ENCODE results near the gene FBXO11. TPM values are rescaled to one million over a fixed set of nuclear protein-coding genes. Genes with fewer than 3 reads are reported as not detected.

Gene FBXO11
- total and polyA plus RNA-seq, 2 of the 4 experiments (the other 2 are of a cell fraction): 27.1 to 29.6 TPM

DNA sequence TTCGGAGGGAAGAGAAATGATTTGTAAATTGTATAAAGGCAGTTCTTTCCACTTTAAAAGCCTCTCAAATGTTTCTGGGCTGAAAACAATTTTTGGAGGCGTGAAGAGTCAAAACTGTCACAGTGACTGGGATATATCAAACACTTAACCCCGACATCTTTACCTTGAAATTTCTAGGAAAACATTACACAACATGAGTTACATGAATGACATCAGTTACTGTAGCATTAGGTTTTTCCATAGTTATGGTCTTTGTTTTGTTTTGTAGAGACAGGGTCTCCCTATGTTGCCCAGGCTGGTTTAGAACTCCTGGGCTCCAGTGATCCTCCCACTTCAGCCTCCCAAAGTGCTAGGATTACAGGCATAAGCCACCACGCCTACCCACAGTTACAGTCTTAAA is 97.7 kb downstream of the FBXO11 start:
- H3K9me1 ChIP-seq (ENCODE audit: insufficient read depth, low read length): no peaks in the 10 kb centered on the region
- H3K79me1 ChIP-seq (ENCODE audit: low read depth in 1 of 2, low read length in 2 of 2): peaks cover 10 to 12% of the 10 kb centered on the region in 2 experiments
- no peak overlapping the region for H3K27ac ChIP-seq (ENCODE audit: insufficient read depth, low read length)
- H2BK5ac ChIP-seq (ENCODE audit: low read depth, low read length, poor library complexity, severe bottlenecking): no peak overlapping the region
- no peak overlapping the region for H3K14ac ChIP-seq (replicated peaks; ENCODE audit: low read depth, low read length)
- H4K5ac ChIP-seq (ENCODE audit: low read depth, low read length): no peak overlapping the region
- H4K20me1 ChIP-seq (ENCODE audit: insufficient read depth, low read length): peaks cover 9% of the 10 kb centered on the region; the same call in 1 of the 2 replicates
- H3K4me2 ChIP-seq (ENCODE audit: low read depth, low read length): no peak overlapping the region
- no peak overlapping the region for H2AFZ ChIP-seq (replicated peaks; ENCODE audit: low read length, poor library complexity)
- no peak overlapping the region for H3K56ac ChIP-seq (ENCODE audit: extremely low read depth, insufficient read depth, low read length)
- peaks cover 35% of the 10 kb centered on the region for H3K36me3 ChIP-seq (ENCODE audit: control insufficient read depth, insufficient read depth, low read length)
- dilution Hi-C loops (cut with HindIII; ENCODE audit: low sequenced_read_pairs, unreplicated experiment): no loop called here
- no peak overlapping the region for H4K91ac ChIP-seq (ENCODE audit: insufficient read depth, low read depth, low read length)
- CTCF ChIA-PET: no interaction called here
- no peak overlapping the region for H4K8ac ChIP-seq (ENCODE audit: low read depth in 2 of 2, low read length in 2 of 2)
- POLR2A ChIA-PET (ENCODE audit: unreplicated experiment): no interaction called here
- H2AK9ac ChIP-seq (replicated peaks; ENCODE audit: low read depth, low read length, poor library complexity): no peak overlapping the region
- in situ Hi-C loops (cut with MboI; ENCODE audit: low sequenced_read_pairs): no loop called here
- no CpG with 5 or more reads among the region's 4 CpGs for WGBS, 2 experiments (ENCODE audit: extremely low coverage in 2 of 2, insufficient read length in 1 of 2)
- no peak overlapping the region for H2BK120ac ChIP-seq (ENCODE audit: low read depth, low read length)
- no peak overlapping the region for H3K4ac ChIP-seq (ENCODE audit: low read depth, low read length)
- H2BK20ac ChIP-seq (ENCODE audit: low read depth, low read length): no peak overlapping the region
- intact Hi-C loops (cut with micrococcal nuclease): no loop called here
- H3K9ac ChIP-seq (ENCODE audit: low read depth, low read length): no peak overlapping the region
- no peaks in the 10 kb centered on the region for H3K27me3 ChIP-seq (ENCODE audit: control insufficient read depth, insufficient read depth, low read length)
- H3K23ac ChIP-seq (ENCODE audit: low read depth, low read length): no peak overlapping the region
- no TSS peak for BruUV-seq (replicated peaks)
- DNase-seq: no peak
- no peak; the same call in 1 of the 2 replicates for ATAC-seq (ENCODE audit: low read depth)
- H3K4me3 ChIP-seq (ENCODE audit: insufficient read depth, low read depth, low read length): no peak overlapping the region
- TF ChIP-seq POLR2A (IDR thresholded peaks at IDR 0.05; ENCODE audit: low read depth, low read length) (no peak), SMC3 (IDR thresholded peaks at IDR 0.05; ENCODE audit: low read depth, low read length) (no peak)
- H2AK5ac ChIP-seq (ENCODE audit: low read depth, low read length): no peak overlapping the region
- H3K4me1 ChIP-seq (ENCODE audit: control insufficient read depth, insufficient read depth, low read length): peaks cover 6% of the 10 kb centered on the region
- no peaks in the 10 kb centered on the region; the same call in 1 of the 2 replicates for H3K9me3 ChIP-seq (ENCODE audit: control insufficient read depth, insufficient read depth, low read length)
- no peak overlapping the region for H3K18ac ChIP-seq (ENCODE audit: low read depth, low read length)
- H2BK15ac ChIP-seq (ENCODE audit: low read depth, low read length): no peak overlapping the region
